ENCODE results near the gene OPRL1. TPM values are rescaled to one million over a fixed set of nuclear protein-coding genes. Genes with fewer than 3 reads are reported as not detected.

OPRL1 gene
- total and polyA plus RNA-seq, 2 donors (not counting 1 experiment from before 2014, with no cell fraction given): 3.5 to 6.2 TPM

DNA sequence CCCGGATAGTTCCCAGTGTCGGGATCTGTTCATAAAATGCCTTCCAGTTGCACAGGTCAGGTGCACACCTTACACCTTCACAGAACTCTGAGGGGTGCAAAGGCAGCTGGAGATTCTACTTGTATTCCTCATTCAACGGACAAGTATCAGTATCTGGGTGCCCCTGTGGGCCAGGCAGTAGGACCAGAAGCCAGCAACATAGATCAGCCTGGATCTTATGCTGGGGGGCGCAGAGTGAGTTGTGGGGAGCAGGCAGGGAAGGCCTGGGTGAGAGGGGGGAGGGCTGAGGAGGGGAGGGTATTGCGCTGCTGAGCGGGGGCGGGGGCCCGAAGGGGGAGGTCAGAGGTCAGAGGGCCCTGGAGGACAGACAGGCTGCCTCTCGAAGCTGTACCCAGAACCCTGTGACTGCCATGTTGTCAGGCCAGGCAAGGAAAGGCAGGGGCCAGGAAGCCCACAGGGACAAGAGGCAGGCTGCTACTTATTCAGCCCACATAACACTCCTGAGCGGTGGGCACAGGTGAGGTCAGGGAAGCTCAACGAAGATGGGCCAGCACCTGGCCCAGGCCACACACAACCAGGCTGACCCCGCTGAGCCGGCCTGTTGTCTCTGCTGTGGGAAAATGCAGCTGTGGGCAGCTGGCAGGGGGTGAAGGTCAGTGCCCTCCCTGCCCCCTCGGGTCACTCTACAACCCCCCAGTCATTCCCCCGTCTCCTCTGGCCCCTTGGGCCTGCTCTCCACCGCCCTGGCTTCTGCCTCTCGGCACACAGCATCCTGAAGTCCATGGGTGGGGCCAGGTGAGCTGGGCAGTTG, 1.1 kb downstream of the OPRL1 start:
- peak overlapping the region; percentile 93 for H3K27ac Mint-ChIP-seq
- intact Hi-C loops (cut with micrococcal nuclease): loop anchor here (5.0 kb wide), 1 partner anchor 99 kb away; the partner anchor contains the start of gene PRPF6
- no peak for DNase-seq
- CTCF ChIA-PET: interaction anchor here (2.1 to 11.8 kb wide), 5 partner anchors 11 to 41 kb away, joined by 4 to 220 read pairs (median 41); partner anchors contain the start of gene TCEA2
- Histone ChIP-seq H2AFZ (ENCODE audit: insufficient read depth, low read depth, low read length, poor library complexity, severe bottlenecking) (peak overlapping the region; percentile 65), H3K4me3 (ENCODE audit: control extremely low read depth in 1 of 5, extremely low read depth in 1 of 5, insufficient read depth in 1 of 5, low read depth in 2 of 5, low read length in 4 of 5) (peak overlapping the region; percentile 42 to 70 (median 63)), H3K27me3 (replicated peaks in 1 of 4; ENCODE audit: control extremely low read depth in 1 of 4, control insufficient read depth in 3 of 4, insufficient read depth in 4 of 4, low read length in 3 of 4) (peaks cover 0 to 11% (median 3%) of the 10 kb centered on the region in 4 experiments), H3K9me3 (ENCODE audit: control extremely low read depth in 1 of 3, control insufficient read depth in 2 of 3, insufficient read depth in 1 of 3, low read length in 2 of 3) (no peaks in the 10 kb centered on the region), H3K4me2 (replicated peaks; ENCODE audit: low read depth, low read length, poor library complexity, severe bottlenecking) (peak overlapping the region; percentile 96), H3K4me1 (ENCODE audit: control insufficient read depth in 2 of 2, insufficient read depth in 2 of 2, low read length in 2 of 2) (peaks cover 50 to 68% of the 10 kb centered on the region in 2 donors), H3K27ac (ENCODE audit: low read length in 2 of 2) (peak overlapping the region; percentile 69 to 94), H3K36me3 (replicated peaks in 1 of 2; ENCODE audit: control extremely low read depth in 1 of 2, control insufficient read depth in 1 of 2, extremely low read depth in 1 of 2, insufficient read depth in 2 of 2, low read length in 1 of 2) (peaks cover 0 to 5% of the 10 kb centered on the region in 2 experiments), H4K20me1 (ENCODE audit: control insufficient read depth, insufficient read depth, low read length, poor library complexity, severe bottlenecking) (peaks cover 41% of the 10 kb centered on the region), H3K79me2 (ENCODE audit: control insufficient read depth, insufficient read depth, low read length) (peaks cover 17% of the 10 kb centered on the region), H3K9ac (ENCODE audit: low read length) (peak overlapping the region; percentile 72)
- peaks cover 53% of the 10 kb centered on the region for H3K4me1 Mint-ChIP-seq
- no peak for TF ChIP-seq EZH2 (IDR thresholded peaks at IDR 0.05; ENCODE audit: borderline replicate concordance, insufficient read depth, low read depth, low read length, poor library complexity, severe bottlenecking)
- TF ChIP-seq, protein P1, sequence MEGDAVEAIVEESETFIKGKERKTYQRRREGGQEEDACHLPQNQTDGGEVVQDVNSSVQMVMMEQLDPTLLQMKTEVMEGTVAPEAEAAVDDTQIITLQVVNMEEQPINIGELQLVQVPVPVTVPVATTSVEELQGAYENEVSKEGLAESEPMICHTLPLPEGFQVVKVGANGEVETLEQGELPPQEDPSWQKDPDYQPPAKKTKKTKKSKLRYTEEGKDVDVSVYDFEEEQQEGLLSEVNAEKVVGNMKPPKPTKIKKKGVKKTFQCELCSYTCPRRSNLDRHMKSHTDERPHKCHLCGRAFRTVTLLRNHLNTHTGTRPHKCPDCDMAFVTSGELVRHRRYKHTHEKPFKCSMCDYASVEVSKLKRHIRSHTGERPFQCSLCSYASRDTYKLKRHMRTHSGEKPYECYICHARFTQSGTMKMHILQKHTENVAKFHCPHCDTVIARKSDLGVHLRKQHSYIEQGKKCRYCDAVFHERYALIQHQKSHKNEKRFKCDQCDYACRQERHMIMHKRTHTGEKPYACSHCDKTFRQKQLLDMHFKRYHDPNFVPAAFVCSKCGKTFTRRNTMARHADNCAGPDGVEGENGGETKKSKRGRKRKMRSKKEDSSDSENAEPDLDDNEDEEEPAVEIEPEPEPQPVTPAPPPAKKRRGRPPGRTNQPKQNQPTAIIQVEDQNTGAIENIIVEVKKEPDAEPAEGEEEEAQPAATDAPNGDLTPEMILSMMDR (IDR thresholded peaks at IDR 0.05): no peak
- H3K4me3 Mint-ChIP-seq: peak overlapping the region; percentile 87
- peaks cover 5% of the 10 kb centered on the region for H3K27me3 Mint-ChIP-seq
- no peak for ATAC-seq (ENCODE audit: low read depth)
- POLR2A ChIA-PET: interaction anchor here (0.9 to 5.5 kb wide), 5 partner anchors 15 to 43 kb away, joined by 3 to 55 read pairs (median 7); partner anchors contain the start of gene TCEA2
- WGBS (ENCODE audit: insufficient coverage): 81% methylated on average over 14 of the region's 17 CpGs
- H3K9me3 Mint-ChIP-seq (ENCODE audit: insufficient read depth): no peaks in the 10 kb centered on the region

Measured in B cell (primary cell).